Lower leg skin (tissue), 3 donors: ENCODE data around the gene RIPOR2.

Experiments
- POLR2A ChIP-seq, 2 donors: fragments of 450-650 bp; IDR thresholded peaks; one replicate each; pipeline ENCODE4 v1.6.1; 2016 to 2017; ENCODE audit warnings: antibody characterized with exemption in 2 of 2, mild to moderate bottlenecking in 1 of 2, moderate library complexity in 1 of 2
- TF ChIP-seq, protein P1 (sequence below), 3 donors: fragments of 450-650 bp; IDR thresholded peaks; one replicate each; pipeline ENCODE4 v1.5.1; 2016; ENCODE audit warnings: antibody characterized with exemption in 3 of 3, mild to moderate bottlenecking in 3 of 3, moderate library complexity in 2 of 3

DNA sequence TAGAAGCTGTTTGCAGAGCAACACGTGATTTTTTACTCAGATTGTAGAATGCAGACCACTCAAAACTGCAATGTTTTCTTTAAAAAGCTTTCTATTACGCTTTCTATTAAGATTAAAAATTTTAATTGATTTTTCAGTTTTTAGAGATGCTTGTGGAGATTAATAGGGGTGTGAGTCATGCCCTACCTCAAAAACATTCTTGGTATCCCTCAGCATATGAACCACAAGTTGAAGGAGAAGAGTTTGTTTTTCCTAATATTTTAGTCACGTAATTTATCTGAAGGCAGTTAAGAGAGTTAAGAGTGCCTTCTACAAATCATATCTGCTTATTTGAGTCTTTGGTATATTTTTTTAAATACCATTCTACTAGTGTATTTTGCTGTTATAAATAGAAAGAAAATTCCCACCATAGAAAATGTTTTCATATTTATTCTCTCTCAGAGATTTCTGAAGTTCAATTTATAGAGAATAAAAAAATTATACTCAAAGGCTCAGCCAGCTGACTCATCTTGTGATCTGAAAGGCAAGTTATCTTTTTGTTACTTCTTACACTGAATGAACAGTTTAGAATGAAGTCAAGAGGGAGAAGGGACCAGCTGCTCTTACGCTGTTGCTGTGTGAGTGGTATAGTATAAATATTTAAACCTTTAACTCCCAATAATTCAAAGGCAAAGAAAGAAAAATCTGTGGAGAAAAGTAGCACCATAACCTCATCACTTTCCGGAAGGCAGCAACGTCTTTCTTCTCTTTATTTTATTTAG is 7.6 kb downstream of the RIPOR2 start:
- TF ChIP-seq POLR2A (IDR thresholded peaks at IDR 0.05) = no peak
- TF ChIP-seq, protein P1, sequence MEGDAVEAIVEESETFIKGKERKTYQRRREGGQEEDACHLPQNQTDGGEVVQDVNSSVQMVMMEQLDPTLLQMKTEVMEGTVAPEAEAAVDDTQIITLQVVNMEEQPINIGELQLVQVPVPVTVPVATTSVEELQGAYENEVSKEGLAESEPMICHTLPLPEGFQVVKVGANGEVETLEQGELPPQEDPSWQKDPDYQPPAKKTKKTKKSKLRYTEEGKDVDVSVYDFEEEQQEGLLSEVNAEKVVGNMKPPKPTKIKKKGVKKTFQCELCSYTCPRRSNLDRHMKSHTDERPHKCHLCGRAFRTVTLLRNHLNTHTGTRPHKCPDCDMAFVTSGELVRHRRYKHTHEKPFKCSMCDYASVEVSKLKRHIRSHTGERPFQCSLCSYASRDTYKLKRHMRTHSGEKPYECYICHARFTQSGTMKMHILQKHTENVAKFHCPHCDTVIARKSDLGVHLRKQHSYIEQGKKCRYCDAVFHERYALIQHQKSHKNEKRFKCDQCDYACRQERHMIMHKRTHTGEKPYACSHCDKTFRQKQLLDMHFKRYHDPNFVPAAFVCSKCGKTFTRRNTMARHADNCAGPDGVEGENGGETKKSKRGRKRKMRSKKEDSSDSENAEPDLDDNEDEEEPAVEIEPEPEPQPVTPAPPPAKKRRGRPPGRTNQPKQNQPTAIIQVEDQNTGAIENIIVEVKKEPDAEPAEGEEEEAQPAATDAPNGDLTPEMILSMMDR (IDR thresholded peaks at IDR 0.05) = no peak
